Right ventricle myocardium inferior (tissue), 1 donor: ENCODE measurements around the gene GPR6. TPM values are rescaled to one million over a fixed set of nuclear protein-coding genes. Genes with fewer than 3 reads are reported as not detected.

Source experiments
- ATAC-seq: fragments of 200-7000 bp; cut with Tn5 transposase; one replicate; pipeline ENCODE4 v1.9.1; 2020; ENCODE audit warnings: mild to moderate bottlenecking, moderate library complexity
- DNase-seq: peaks from one replicate; pipeline ENCODE4 v3.0.0; 2021; ENCODE audit errors: missing footprints
- intact Hi-C: fragments of 100-400 bp; cut with DNase I; formaldehyde crosslinking; loops from one replicate; pipeline ENCODE4 v1.11.0; 2022
- long read RNA-seq: library from polyadenylated mRNA; unstranded; transcript quantifications from one replicate; pipeline ENCODE4 v2.0.0, GENCODE V29; 2021
- total RNA-seq: library from RNA; stranded (reverse); fragmentation: NEBNext Ultra II Directional; extraction: Animal tissue kit (Norgen Biotek cat#: 25700); gene quantifications from one replicate; pipeline ENCODE4 v1.2.1, GENCODE V29; 2021
- donor health status: DM: no; HTN: yes; CAD: no; lungs with severe emphysema.

GPR6 gene
- not detected for total RNA-seq
- long read RNA-seq: 0 reads

- ATAC-seq (peak; percentile 50), DNase-seq (peak; percentile 76)
- intact Hi-C loops: no loop called here
Observed at GRCh38 chr6:109978174-109979032, at the start of gene GPR6. GPR6 (plus strand) TSS chr6:109978311; CDS start chr6:109979113, 802 bp downstream.

- ATAC-seq: no peak
Observed at GRCh38 chr6:109934293-109934692, 43.8 kb upstream of the GPR6 start.

GRCh38 chr6:109939654-109940053 lies 38.5 kb upstream of the GPR6 start:
- no peak for ATAC-seq
- no peak for DNase-seq
- intact Hi-C loops: no loop called here

More at GRCh38 chr6:109934293-109934692, 43.8 kb upstream of the GPR6 start:
- DNase-seq: no peak
- intact Hi-C loops: no loop called here

- no peak for ATAC-seq
- intact Hi-C loops: no loop called here
- no peak for DNase-seq
Observed at GRCh38 chr6:109944448-109944847, 33.7 kb upstream of the GPR6 start.

- ATAC-seq (no peak), DNase-seq (no peak)
- intact Hi-C loops: no loop called here
Observed at GRCh38 chr6:109945091-109945490, 33.0 kb upstream of the GPR6 start.

- peak; percentile 43 for DNase-seq
- no peak for ATAC-seq
- intact Hi-C loops: no loop called here
Observed at GRCh38 chr6:109946979-109947378, 31.1 kb upstream of the GPR6 start.

- DNase-seq: no peak
- ATAC-seq: no peak
- intact Hi-C loops: no loop called here
Observed at GRCh38 chr6:109949281-109950065, 28.6 kb upstream of the GPR6 start.

- intact Hi-C loops: no loop called here
- no peak for DNase-seq
- no peak for ATAC-seq
Observed at GRCh38 chr6:109955491-109955890, 22.6 kb upstream of the GPR6 start.

- ATAC-seq (no peak), DNase-seq (no peak)
- intact Hi-C loops: no loop called here
Observed at GRCh38 chr6:109958626-109959025, 19.5 kb upstream of the GPR6 start.

- intact Hi-C loops: no loop called here
Observed at GRCh38 chr6:109961611-109962041, 16.5 kb upstream of the GPR6 start.

GRCh38 chr6:109962271-109962670 lies 15.8 kb upstream of the GPR6 start:
- ATAC-seq: no peak
- intact Hi-C loops: no loop called here
- DNase-seq: no peak

More at GRCh38 chr6:109961611-109962041, 16.5 kb upstream of the GPR6 start:
- no peak for DNase-seq
- ATAC-seq: no peak

- intact Hi-C loops: no loop called here
- ATAC-seq: no peak
- no peak for DNase-seq
Observed at GRCh38 chr6:109963598-109964170, 14.4 kb upstream of the GPR6 start.

GRCh38 chr6:109964949-109965348 lies 13.2 kb upstream of the GPR6 start:
- DNase-seq: no peak
- intact Hi-C loops: no loop called here
- no peak for ATAC-seq

GRCh38 chr6:109966299-109966698 lies 11.8 kb upstream of the GPR6 start:
- no peak for ATAC-seq
- intact Hi-C loops: no loop called here

GRCh38 chr6:109977791-109978173 lies 329 bp upstream of the GPR6 start:
- DNase-seq (no peak), ATAC-seq (no peak)
- intact Hi-C loops: no loop called here

More at GRCh38 chr6:109966299-109966698, 11.8 kb upstream of the GPR6 start:
- DNase-seq: no peak

GRCh38 chr6:109979033-109979921 lies 1.2 kb downstream of the GPR6 start:
- intact Hi-C loops: no loop called here
- no peak for DNase-seq
- ATAC-seq: no peak

GRCh38 chr6:109984410-109984809 lies 6.3 kb downstream of the GPR6 start:
- ATAC-seq (no peak), DNase-seq (no peak)
- intact Hi-C loops: no loop called here

GRCh38 chr6:109987196-109987595 lies 9.1 kb downstream of the GPR6 start:
- ATAC-seq (no peak), DNase-seq (no peak)
- intact Hi-C loops: no loop called here
